Mammary epithelial cell (primary cell): ENCODE results near the gene SNU13.

Source experiments
- CTCF ChIP-seq, 2 donors: IDR thresholded peaks in 1 of 2; conservative IDR thresholded peaks in 1 of 2; 2 replicates each; pipeline ENCODE4 v1.5.1; 2011 to 2012; ENCODE audit warnings: inconsistent platforms in 2 of 2, low read length in 2 of 2, mild to moderate bottlenecking in 2 of 2, control low read depth in 1 of 2, low read depth in 1 of 2; ENCODE audit not compliant: insufficient read depth in 1 of 2; ENCODE audit errors: extremely low read depth in 1 of 2
- EZH2 ChIP-seq: IDR thresholded peaks from 2 replicates; pipeline ENCODE4 v1.6.1; 2012; ENCODE audit warnings: low read length, inconsistent platforms, borderline replicate concordance

GRCh38 chr22:41625577-41625976 is 63.1 kb downstream of the SNU13 start:
- no peak for TF ChIP-seq CTCF (conservative IDR thresholded peaks at IDR 0.05 in 1 of 2, IDR thresholded peaks at IDR 0.05 in 1 of 2; ENCODE audit: extremely low read depth in 1 of 2, insufficient read depth in 1 of 2, low read depth in 1 of 2, low read length in 2 of 2)
- TF ChIP-seq EZH2, result no peak
